CD4-positive, alpha-beta T cell treated with Interleukin-12 subunit alpha and Interleukin-12 subunit beta, for 1 hour (primary cell): ENCODE results near the gene C1QTNF9B.

Experiments
- DNase-seq: peaks from one replicate; pipeline ENCODE4 v3.0.0-alpha.2; 2020

Gene C1QTNF9B

DNA sequence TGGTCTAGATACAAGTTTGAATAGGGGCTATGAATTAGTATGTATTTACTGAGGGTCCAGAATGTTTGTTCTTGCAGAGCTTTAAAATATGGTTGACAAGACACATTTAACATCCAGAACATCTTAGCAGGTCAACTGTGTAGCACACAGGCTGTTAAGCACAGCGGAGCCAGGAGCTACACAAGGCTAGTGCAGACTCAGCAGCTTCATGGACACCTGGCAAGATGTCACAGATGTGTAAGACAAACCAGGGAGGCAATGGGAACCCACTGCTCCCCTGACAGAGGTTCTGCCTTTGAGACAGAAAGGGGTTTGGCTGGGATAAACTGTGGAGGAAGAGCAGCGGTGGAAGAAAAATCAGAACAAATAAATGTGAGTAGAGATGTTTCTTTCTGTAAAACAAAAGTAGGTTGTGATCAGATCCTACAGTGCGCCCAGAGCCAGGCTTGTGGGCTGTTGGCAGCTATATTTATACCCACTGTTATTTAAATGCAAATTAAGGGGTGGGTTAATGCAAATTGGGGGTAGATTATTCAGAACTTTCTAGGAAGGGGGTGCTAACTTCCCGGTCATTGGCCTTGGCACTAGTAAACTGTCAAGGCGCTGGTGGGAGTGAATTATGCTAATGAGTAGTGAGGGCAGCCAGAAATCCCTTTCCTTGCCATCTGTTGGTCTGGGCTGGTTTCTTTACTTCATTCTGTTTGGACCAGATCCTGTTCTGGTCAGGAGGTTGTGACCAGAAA, 41.1 kb downstream of the C1QTNF9B start:
- DNase-seq = no peak

GRCh38 chr13:23855360-23855759, 41.9 kb downstream of the C1QTNF9B start:
- no peak for DNase-seq

DNA sequence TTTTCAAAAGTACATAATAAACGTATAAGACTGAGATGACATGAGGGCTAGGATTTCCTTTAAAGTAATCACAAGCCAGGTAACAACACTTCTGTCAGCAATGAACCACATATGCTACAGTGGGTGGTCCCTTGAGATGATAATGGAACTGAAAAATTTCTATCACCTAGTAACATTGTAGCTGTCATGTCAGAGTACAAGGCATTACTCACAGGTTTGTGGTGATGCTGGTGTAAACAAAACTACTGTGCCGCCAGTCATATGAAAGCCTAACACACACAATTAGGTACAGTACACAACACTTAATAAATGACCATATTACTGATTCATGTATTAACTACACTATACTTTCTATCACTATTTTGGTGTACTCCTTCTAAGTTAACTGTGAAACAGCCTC, 45.0 kb downstream of the C1QTNF9B start:
- no peak for DNase-seq

- no peak for DNase-seq
Observed at GRCh38 chr13:23851106-23851505, 46.2 kb downstream of the C1QTNF9B start.

DNA sequence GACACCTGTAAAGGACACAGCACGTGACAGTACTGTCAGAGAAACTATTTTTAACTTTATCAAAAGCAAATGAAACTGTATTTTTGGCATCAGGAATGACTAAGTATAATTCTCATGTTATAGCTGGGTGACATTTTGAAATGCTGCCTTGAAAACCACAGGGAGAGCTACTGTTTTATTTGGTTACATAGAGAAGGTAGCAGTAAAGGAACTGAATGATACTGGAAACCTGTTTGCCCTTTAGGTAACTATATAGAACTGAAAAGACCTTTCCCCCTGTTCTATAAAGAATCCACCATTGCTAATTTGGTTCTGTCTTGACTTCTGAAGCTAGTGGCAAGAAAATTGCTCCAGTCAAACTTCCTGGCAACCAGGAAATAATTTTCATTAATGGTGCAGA, 47.2 kb downstream of the C1QTNF9B start:
- no peak for DNase-seq

DNA sequence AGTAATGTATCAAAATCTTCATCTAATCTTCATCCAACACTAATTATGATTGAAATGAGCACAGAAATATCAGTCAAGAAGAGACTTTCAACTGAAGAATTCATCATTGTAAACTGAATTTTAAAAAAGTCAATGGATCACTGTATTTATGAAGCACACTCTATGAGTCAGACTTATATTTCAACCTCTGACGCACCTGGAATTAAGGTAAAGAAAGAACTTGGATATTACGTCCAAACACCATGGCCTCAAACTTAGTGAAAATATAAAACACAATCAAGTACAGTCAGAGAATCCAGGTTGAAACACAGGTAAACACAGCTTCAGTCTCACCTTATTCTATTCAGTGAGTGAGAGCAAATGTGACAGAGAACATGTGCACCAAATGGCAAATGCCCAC, 47.6 kb downstream of the C1QTNF9B start:
- no peak for DNase-seq

DNA sequence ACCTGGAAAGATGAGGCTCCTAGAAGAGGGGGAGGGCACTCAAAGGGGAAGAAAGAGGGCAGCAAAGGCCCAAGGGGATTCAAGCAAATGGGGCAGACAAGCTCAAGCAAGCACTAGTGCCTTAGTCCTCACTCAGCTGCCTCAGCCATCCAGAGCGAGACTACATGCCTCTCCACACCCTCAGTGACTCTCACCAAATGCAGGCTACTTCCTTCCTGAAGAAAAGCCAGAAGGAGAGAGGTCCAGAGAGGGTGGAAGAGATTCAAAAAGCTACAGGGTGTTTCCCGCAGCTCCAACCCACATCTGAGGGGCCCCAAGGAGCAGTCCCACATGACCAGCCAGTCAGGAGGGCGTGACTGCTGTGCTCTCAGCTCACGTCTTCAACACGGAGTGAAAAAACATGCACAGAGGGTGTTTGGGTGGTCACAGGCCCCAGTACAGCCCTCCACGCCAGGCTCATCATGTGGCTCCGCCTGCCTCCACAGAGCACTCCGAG, 48.6 kb downstream of the C1QTNF9B start:
- DNase-seq = no peak

DNA sequence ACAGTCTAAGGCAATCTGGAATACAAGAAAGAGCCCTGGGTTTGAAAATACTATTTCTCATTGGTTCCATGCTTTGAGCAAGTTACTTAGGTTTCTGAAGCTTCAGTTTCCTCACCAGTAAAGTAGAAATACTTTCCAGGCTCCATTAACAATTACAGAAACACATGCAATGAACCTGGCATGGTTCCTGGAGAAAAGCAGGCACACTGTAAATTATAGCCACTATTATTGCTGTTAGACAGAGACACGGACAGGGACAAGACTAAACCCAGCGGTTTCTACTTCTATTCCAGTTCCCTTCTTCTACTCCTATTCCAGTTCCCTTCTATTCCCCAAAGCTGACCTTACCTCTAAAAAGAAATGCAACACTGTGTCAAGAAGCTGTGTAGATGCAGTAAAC, 49.3 kb downstream of the C1QTNF9B start:
- no peak for DNase-seq

- no peak for DNase-seq
Observed at GRCh38 chr13:23847497-23847896, 49.8 kb downstream of the C1QTNF9B start.

GRCh38 chr13:23845105-23845725, 52.1 kb downstream of the C1QTNF9B start:
- no peak for DNase-seq

DNA sequence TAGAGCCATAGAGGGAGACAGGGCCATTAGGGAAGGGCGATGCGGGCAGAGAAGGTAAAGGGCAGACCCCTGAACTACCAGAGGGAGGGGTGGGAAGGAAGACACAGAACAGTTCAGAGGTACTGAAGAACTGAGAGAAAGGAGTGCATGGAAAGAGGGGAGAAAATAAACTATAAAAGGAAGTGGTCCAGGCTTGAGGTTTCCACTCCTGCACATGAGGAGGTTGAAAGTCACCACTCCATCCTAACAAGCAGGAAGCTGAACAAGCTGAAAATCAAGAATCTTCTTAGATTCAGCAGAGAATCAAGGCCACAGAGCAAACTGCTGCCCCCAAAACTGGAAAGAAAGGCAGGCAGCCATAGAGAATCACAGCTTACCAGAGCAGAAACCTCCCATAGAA, 53.2 kb downstream of the C1QTNF9B start:
- no peak for DNase-seq

- DNase-seq = no peak
Observed at GRCh38 chr13:23843436-23843835, 53.9 kb downstream of the C1QTNF9B start.

- DNase-seq = no peak
Observed at GRCh38 chr13:23842406-23842805, 54.9 kb downstream of the C1QTNF9B start.
